Epithelial cell of esophagus (primary cell): ENCODE results near the gene UBN1.

Source experiments
- DNase-seq: peaks from one replicate; pipeline ENCODE4 v3.0.0; 2010; ENCODE audit warnings: low read depth
- H3K4me3 ChIP-seq: 2 replicates; pipeline ENCODE4 v1.5.1; 2011; ENCODE audit warnings: mild to moderate bottlenecking, low read length, control low read depth
- TF ChIP-seq, protein P1 (sequence below): IDR thresholded peaks from 2 replicates; pipeline ENCODE4 v1.5.1; 2011; ENCODE audit warnings: low read depth, mild to moderate bottlenecking, low read length, control low read depth, inconsistent platforms; ENCODE audit not compliant: insufficient read depth; ENCODE audit errors: missing control alignments

The UBN1 gene

DNA sequence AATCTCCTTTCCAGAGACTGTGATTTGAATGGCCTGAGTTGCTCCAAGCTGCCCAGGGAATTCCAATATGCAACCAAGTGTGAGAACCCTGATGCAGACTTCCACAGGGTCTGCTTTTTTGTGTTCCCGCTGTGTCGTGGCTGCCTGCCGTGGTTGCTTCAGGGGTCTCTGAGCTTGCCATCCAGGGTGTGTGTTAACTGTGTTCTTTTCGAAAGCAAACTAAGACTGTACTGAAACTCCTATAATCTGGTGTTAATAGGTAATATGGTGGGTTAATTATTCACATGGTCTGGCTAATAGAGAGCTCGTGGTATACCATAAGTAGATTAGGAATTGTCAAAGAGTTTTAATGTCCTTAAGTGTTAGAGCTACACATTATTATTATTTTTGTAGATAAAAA is 20.7 kb downstream of the UBN1 start:
- no peak for DNase-seq
- H3K4me3 ChIP-seq, result no peak overlapping the region
- TF ChIP-seq, protein P1, sequence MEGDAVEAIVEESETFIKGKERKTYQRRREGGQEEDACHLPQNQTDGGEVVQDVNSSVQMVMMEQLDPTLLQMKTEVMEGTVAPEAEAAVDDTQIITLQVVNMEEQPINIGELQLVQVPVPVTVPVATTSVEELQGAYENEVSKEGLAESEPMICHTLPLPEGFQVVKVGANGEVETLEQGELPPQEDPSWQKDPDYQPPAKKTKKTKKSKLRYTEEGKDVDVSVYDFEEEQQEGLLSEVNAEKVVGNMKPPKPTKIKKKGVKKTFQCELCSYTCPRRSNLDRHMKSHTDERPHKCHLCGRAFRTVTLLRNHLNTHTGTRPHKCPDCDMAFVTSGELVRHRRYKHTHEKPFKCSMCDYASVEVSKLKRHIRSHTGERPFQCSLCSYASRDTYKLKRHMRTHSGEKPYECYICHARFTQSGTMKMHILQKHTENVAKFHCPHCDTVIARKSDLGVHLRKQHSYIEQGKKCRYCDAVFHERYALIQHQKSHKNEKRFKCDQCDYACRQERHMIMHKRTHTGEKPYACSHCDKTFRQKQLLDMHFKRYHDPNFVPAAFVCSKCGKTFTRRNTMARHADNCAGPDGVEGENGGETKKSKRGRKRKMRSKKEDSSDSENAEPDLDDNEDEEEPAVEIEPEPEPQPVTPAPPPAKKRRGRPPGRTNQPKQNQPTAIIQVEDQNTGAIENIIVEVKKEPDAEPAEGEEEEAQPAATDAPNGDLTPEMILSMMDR, result no peak

DNA sequence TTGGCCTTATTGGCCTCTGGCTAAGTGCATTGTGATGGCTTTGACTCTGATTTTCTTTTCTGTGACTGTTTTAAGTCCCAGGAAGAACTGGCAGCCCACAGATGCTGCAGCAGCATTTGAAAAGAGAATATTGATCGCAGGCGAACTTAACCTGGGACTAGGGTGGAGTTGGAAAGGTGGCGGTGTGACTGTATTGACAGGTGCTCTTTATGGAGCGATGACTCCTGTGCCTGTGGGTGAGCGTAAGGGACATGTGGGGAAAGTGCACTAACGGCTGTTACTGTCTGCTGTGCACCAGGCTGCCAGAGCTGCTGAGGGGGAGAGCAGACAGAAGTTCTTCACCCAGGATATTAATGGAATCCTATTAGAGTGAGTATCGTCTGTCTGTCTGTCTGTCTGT is 21.3 kb downstream of the UBN1 start:
- H3K4me3 ChIP-seq, result no peak overlapping the region
- TF ChIP-seq, protein P1, result no peak
- DNase-seq, result no peak

DNA sequence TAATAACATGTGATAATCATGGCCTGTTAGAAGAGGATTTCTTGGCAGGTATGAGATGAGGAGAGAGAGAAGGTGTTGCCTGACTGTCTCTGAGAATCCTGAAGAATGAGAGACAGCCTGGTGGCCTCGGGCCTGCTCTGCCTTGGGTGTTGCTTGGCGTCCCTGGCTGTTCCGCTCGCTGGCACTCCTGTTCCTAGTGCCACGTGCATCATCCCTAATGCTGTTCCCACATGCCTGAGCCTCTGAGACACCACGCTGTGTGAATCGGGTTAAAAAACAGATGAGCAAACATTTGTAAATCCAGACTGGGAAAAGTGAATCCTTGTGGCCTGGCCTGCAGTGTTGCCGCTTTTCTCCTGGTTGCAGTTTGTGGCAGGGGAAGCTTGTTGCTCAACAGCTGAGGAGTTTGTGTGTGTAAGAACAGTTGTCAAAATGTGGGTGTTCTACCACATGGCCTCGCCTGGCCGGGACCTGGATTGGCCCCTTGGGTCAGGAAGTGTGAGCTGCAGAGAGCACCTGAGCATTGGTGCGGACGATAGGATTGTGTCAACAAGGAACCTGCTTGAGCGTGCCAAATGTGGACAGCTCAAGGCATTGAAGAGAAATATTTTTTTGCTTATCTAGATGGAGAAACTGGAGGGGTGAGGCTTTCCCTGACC is 22.0 kb downstream of the UBN1 start:
- peak; percentile 81 for DNase-seq
- TF ChIP-seq, protein P1, result no peak

DNA sequence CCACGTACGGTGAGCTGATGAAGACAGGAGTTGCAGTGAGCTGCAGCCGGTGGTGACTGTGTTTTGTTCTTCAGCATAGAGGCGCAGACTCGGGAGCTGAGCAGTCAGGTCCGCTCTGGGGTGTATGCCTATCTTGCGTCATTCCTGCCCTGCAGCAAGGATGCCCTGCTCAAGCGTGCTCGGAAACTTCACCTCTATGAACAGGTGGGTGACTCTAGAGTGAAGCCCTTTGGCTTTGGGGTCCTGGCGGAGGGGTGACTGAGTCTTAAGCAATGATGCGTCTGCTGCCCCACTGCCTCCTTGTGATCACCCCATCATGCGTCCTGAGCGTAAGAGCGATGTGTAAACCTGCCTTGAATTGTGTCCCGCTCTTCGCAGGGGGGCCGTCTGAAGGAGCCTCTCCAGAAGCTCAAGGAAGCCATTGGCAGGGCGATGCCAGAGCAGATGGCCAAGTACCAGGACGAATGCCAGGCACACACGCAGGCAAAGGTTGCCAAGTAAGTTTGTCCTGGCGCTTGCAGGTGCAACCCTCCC is 22.9 kb downstream of the UBN1 start:
- H3K4me3 ChIP-seq, result no peak overlapping the region
- TF ChIP-seq, protein P1, result no peak
- DNase-seq, result peak; percentile 27

More for the DNA sequence above, 22.0 kb downstream of the UBN1 start:
- no peak overlapping the region for H3K4me3 ChIP-seq

DNA sequence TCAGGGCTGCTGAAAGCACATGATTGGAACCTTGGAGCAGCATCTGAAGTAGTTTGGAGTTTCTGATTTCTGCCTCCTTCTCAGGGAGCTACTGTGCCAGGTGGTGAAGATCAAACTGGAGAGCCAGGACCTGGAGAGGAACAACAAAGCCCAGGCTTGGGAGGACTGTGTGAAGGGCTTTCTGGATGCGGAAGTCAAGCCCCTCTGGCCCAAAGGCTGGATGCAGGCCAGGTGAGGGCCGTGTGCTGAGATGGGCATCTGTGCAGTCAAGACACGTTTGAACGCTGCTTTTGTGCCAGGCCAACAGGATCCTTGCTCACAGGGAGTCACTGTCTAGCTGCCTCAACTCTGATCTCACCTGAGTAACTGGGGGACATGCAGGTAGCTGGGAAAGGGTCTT is 23.8 kb downstream of the UBN1 start:
- no peak for DNase-seq
- TF ChIP-seq, protein P1, result no peak
- H3K4me3 ChIP-seq, result no peak overlapping the region

DNA sequence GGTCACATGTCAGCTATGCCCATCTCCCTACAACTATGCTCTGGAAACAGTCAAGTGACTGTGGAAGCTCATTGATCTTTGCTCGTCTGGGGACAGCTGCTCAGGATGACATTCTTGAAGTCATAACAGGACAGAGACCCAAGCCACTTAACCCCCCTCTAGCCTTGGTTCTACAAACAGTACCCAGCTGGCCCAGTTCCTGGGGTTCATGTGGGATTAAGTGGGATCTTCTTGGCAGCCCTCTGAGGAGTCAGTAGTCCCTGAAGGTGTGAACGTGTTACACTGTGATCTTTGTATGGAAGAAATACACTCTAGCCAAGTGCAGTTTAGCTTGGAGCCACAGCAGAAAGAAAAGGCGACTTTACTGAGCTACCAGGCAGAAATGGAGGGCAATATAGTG is 25.8 kb downstream of the UBN1 start:
- TF ChIP-seq, protein P1, result no peak
- DNase-seq, result no peak
- no peak overlapping the region for H3K4me3 ChIP-seq

DNA sequence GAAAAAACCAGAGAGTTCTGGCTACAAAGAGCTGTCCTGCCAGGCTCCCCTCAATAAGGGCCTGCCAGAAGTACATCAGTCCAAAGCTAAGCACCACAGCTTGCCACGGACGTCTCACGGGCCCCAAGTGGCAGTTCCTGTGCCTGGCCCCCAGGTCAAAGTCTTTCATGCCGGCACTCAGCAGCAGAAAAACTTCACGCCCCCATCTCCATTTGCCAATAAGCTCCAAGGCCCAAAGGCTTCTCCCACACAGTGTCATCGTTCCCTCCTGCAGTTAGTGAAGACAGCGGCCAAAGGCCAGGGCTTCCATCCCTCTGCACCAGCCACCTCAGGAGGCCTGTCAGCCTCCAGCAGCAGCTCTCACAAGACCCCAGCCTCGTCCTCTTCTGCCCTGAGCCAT is 27.4 kb downstream of the UBN1 start:
- no peak for DNase-seq
- TF ChIP-seq, protein P1, result no peak
- H3K4me3 ChIP-seq, result no peak overlapping the region
